Sigmoid colon (tissue), 4 donors: Measurements from ENCODE around the gene ZNF581.

Experiments used
- CTCF ChIP-seq, 4 experiments: fragments of 450-650 bp in 3 of 4; fragments of 200-600 bp in 1 of 4; IDR thresholded peaks; one replicate each; pipeline ENCODE4 v1.5.1; 2016 to 2019; ENCODE audit warnings: antibody characterized with exemption in 4 of 4, mild to moderate bottlenecking in 3 of 4, moderate library complexity in 2 of 4
- EP300 ChIP-seq, 4 donors: sonication (generic); formaldehyde crosslinking; IDR thresholded peaks; one replicate each; pipeline ENCODE4 v1.6.1; 2017; ENCODE audit warnings: antibody characterized with exemption in 4 of 4
- POLR2A ChIP-seq, 2 donors: fragments of 450-650 bp; IDR thresholded peaks; one replicate each; pipeline ENCODE4 v1.6.1; 2016; ENCODE audit warnings: antibody characterized with exemption in 2 of 2, mild to moderate bottlenecking in 2 of 2, moderate library complexity in 2 of 2
- POLR2AphosphoS5 ChIP-seq, 4 donors: sonication (generic); formaldehyde crosslinking; IDR thresholded peaks; one replicate each; pipeline ENCODE4 v1.6.1; 2017; ENCODE audit warnings: antibody characterized with exemption in 4 of 4

- no peak for TF ChIP-seq CTCF (IDR thresholded peaks at IDR 0.05)
- TF ChIP-seq POLR2AphosphoS5 (IDR thresholded peaks at IDR 0.05): no peak
- no peak for TF ChIP-seq POLR2A (IDR thresholded peaks at IDR 0.05)
- TF ChIP-seq EP300 (IDR thresholded peaks at IDR 0.05): no peak
Observed at GRCh38 chr19:55681131-55682092, 38.0 kb downstream of the ZNF581 start.
